Stimulated activated naive CD8-positive, alpha-beta T cell treated with anti-CD3 and anti-CD28 coated beads, Interleukin-15, Interleukin-2, amounts not matched to agents 100 ng/mL and 50 ng/mL, for 24 hours (primary cell): ENCODE results near the gene SENP7.
"Not testable (repeated sequence)": the region's sequence is repeated elsewhere in the genome, so short reads cannot be mapped to it uniquely, and the experiment has no call there.

Experiments
- H3K27ac Mint-ChIP-seq: one replicate; pipeline ENCODE4 v1.8.0; 2021; ENCODE audit warnings: mild to moderate bottlenecking, mixed read lengths
- H3K27me3 Mint-ChIP-seq: one replicate; pipeline ENCODE4 v1.8.0; 2021; ENCODE audit warnings: mixed read lengths
- H3K36me3 Mint-ChIP-seq: one replicate; pipeline ENCODE4 v1.8.0; 2021; ENCODE audit warnings: low read depth, mixed read lengths
- H3K4me1 Mint-ChIP-seq: one replicate; pipeline ENCODE4 v1.8.0; 2021; ENCODE audit warnings: low read depth, mixed read lengths
- H3K4me3 Mint-ChIP-seq: one replicate; pipeline ENCODE4 v1.8.0; 2021; ENCODE audit warnings: mild to moderate bottlenecking, mixed read lengths
- H3K9me3 Mint-ChIP-seq: one replicate; pipeline ENCODE4 v1.8.0; 2021; ENCODE audit warnings: mixed read lengths

Gene SENP7

DNA sequence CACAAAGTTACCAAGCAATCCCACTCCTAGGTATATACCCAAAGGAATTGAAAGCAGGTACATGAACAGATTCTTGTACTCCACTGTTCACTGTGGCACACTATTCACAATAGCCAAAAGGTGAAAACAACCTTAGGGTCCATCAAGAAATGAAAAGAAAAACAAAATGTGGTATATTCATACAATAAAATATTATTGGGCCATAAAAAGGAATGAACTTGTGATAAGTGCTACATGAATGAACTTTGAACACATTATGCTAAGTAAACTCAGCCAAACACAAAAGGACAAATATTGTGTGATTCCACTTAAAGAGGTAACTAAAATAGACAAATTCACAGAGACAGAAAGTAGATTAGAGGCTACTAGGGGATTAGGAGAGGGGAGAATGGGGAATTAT lies 137.4 kb downstream of the SENP7 start:
- Mint-ChIP-seq H3K4me1 (peaks cover 51% of the 10 kb centered on the region), H3K36me3 (peaks cover 4% of the 10 kb centered on the region), H3K27ac (no peak overlapping the region), H3K9me3 (no peaks in the 10 kb centered on the region), H3K4me3 (no peak overlapping the region), H3K27me3 (no peaks in the 10 kb centered on the region)

DNA sequence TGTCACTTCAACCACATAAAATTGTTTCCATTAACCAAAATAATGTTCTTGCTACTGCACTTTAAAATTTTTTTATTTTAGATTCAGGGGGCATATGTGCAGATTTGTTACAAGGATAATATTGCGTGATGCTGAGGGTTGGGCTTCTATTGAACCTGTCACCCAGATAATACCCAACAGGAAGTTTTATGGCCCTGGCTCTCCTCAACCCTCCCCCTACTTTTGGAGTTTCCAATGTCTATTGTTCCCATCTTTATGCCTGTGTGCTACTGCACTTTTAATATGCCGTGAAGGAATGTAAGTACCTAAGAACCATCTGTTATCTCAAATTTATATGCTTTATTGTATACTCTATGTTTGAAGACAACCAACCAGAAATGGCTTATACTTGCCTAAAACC lies 150.6 kb downstream of the SENP7 start:
- Mint-ChIP-seq H3K4me1 (no peaks in the 10 kb centered on the region), H3K9me3 (peaks cover 6% of the 10 kb centered on the region), H3K4me3 (no peak overlapping the region), H3K27me3 (no peaks in the 10 kb centered on the region), H3K36me3 (peaks cover 54% of the 10 kb centered on the region), H3K27ac (no peak overlapping the region)

DNA sequence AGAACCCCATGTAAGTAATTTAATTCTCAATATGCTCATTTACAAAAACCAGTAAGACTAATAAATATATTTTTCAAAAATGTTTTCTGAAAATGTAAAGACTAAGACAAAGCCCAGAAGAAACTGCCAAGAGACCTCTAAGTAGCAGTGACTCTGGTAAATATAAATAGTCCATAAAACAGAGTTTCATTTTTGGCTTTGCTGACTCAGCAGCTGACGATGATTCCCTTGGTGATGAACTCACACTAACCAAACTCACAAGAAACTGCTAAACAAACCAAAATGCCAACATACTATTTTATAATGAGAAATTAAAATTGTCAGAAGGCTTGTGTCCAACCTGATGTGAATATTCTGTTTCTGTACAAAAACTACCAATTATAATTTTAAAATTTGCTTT lies 161.2 kb downstream of the SENP7 start:
- Mint-ChIP-seq H3K27me3 (no peaks in the 10 kb centered on the region), H3K4me1 (no peaks in the 10 kb centered on the region), H3K4me3 (no peak overlapping the region), H3K9me3 (no peaks in the 10 kb centered on the region), H3K36me3 (peaks cover 21% of the 10 kb centered on the region), H3K27ac (no peak overlapping the region)

DNA sequence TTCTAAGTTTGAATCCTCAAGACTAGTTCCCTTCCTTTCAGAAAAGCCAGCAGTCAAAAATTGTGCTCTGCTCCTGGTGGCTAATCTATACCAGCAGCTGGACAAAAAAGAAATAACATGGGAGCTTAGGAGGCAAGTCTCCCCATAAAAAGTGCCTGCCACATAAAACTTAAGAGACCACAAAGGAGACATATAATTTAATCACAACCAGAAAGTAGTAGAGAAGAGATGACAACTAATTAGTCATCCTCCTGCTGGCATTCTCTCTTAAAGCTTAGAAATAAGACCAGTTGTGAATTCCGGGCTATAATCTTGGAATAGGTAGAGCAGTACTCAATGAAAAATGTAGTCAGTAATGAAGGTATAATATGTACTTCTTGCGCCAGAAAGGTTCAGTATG lies 172.4 kb downstream of the SENP7 start:
- no peak overlapping the region for H3K27ac Mint-ChIP-seq
- no peaks in the 10 kb centered on the region for H3K9me3 Mint-ChIP-seq
- H3K4me1 Mint-ChIP-seq = no peaks in the 10 kb centered on the region
- H3K27me3 Mint-ChIP-seq = no peaks in the 10 kb centered on the region
- H3K4me3 Mint-ChIP-seq = no peak overlapping the region
- peaks cover 42% of the 10 kb centered on the region for H3K36me3 Mint-ChIP-seq

DNA sequence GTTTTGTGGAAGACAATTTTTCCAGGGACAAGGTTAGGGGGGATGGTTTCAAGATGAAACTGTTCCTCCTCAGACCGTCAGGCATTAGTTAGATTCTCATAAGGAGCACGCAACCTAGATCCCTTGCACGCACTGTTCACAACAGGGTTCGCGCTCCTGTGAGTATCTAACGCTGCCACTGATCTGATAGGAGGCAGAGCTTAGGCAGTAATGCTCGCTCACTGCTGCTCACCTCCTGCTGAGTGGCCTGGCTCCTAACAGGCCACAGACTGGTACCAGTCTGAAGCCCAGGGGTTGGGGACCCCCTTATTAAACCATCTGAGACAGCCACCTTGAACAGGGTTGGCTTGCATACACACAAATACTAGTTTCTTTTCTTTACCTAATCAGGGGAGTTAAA lies 179.1 kb downstream of the SENP7 start:
- Mint-ChIP-seq H3K36me3 (peaks cover 24% of the 10 kb centered on the region), H3K27me3 (no peaks in the 10 kb centered on the region), H3K9me3 (no peaks in the 10 kb centered on the region), H3K4me3 (no peak overlapping the region), H3K27ac (no peak overlapping the region), H3K4me1 (no peaks in the 10 kb centered on the region)

DNA sequence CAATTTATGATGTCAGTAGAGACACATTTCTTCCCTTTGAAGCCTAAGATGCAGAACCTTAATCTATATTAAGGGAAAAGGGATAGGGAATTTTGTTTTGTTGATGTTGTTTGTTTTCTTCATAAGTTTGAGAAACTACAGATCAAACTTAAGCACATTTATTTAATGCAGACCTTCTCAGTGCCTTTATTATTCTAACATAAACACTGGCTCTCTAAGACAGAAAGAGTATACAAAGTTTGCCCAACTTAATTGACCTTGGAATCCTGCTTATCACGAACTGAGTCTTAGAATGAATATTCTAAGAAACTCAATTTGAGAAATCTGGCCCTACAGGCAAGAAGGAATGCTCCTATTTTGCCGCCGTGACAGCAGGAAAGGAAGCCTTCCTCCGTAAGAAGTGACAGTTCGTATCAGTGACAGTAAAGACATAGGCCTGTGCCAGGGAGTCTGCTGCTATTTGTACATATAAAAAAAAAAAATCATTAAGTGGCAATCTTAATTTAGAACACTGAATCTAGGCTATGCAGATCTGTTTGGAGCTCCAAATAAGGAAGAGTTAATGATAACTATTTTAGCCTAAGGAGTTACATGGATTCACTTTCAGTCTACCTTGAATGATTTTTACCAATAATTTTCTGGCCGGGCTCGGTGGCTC lies 183.9 kb downstream of the SENP7 start:
- Mint-ChIP-seq H3K9me3 (no peaks in the 10 kb centered on the region), H3K4me1 (peaks cover 6% of the 10 kb centered on the region), H3K36me3 (peaks cover 28% of the 10 kb centered on the region), H3K27ac (no peak overlapping the region), H3K4me3 (no peak overlapping the region), H3K27me3 (no peaks in the 10 kb centered on the region)

DNA sequence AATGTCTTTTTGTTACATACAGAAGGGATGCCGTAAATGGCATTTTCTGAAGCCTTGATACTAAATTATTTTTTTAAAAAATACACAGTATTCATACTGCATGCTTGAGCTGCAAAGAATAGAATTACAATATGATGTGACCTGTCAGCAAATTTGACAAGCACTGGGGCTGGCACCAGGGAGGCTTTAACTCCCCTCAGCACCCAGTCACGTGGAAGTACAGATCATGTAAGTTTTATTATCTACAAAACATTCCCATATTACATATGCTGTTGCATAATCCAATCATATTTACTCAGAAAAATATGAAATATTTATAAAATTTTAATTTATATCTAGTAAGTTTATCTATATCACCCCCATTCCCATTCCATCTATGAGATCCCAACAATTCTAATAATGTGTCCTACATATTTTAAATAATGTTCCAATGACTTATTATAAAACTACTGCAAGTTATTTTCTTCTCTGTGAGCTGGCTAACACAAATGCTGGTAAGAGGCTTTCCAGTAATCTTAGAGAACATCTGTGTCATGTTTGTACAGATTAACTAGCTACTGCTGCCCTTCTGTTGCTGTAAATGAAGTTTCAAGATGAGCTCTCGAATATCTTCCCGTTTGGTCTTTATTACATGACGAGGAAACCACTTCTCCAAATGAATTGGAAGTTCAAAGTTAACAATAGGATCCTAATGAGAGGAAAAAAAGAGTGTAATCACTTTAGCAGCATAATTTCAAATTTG lies 187.4 kb downstream of the SENP7 start:
- Mint-ChIP-seq H3K4me3 (no peak overlapping the region), H3K27ac (no peak overlapping the region), H3K9me3 (no peaks in the 10 kb centered on the region), H3K36me3 (peaks cover 24% of the 10 kb centered on the region), H3K27me3 (no peaks in the 10 kb centered on the region), H3K4me1 (peaks cover 6% of the 10 kb centered on the region)

DNA sequence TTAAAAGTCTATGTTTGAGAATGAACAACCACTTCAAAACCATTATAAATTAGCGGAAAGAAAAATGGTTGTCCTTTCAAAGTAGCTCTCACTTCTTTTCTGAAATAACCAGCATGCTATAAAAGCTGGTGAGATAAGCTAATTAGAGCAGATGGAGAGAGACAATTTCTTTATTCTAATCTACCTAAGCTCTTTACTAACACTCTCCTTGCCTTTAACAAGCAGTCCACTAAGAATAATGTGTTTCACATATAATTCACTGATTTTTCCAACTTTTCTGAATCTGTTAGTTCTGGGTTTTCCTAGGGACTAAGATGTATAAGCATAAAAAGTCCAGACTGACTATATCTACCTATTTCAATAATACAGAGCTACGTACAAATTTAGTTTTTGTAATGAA lies 192.5 kb downstream of the SENP7 start, which contains the start of gene IMPG2:
Gene IMPG2, minus strand, starts transcription at position 101 of the 400 bp plus-strand sequence. CDS start 203 bp downstream, outside the sequence.
- Mint-ChIP-seq H3K9me3 (no peaks in the 10 kb centered on the region), H3K27me3 (no peaks in the 10 kb centered on the region), H3K36me3 (peaks cover 2% of the 10 kb centered on the region), H3K27ac (no peak within 1 kb of the TSS), H3K4me3 (no peak within 1 kb of the TSS), H3K4me1 (no peaks in the 10 kb centered on the region)

DNA sequence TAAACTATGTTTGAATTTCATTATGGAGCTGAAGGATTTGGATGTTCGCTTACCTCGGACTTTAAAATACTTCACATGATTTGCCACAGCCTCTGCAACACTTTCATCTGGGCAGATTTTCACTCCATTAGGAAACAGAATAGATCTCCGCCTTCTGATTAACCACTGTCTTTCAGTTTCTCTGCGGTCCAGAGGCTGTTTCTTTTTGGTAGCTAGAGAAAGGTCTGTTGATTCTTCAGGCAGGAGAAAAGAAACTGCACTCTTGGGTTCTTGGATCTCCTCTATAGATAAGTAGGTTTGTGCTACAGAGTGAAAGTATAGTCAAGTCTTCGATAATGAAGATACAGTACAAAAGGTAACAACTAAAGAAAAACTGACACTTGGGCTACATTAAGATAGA lies 193.5 kb downstream of the SENP7 start:
- no peak overlapping the region for H3K4me3 Mint-ChIP-seq
- no peak overlapping the region for H3K27ac Mint-ChIP-seq
- H3K4me1 Mint-ChIP-seq = no peaks in the 10 kb centered on the region
- H3K36me3 Mint-ChIP-seq = peaks cover 3% of the 10 kb centered on the region
- no peaks in the 10 kb centered on the region for H3K9me3 Mint-ChIP-seq
- no peaks in the 10 kb centered on the region for H3K27me3 Mint-ChIP-seq

DNA sequence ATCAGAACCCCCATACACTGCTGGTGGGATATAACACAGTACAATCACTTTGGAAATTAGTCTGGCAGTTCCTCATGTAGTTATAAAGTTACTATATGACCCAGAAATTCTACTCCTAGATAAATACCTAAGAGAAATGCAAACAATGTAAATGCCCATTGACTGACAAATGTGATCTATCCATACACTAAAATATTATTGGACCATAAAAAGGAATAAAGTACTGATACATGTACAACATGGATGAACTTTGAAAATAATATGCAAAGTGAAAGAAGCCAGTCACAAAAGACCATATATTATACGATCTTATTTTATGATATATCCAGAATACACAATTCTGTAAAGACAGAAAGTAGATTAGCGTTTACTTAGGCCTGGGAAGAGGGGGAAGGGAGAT lies 200.5 kb downstream of the SENP7 start:
- no peaks in the 10 kb centered on the region for H3K27me3 Mint-ChIP-seq
- peaks cover 18% of the 10 kb centered on the region for H3K9me3 Mint-ChIP-seq
- no peaks in the 10 kb centered on the region for H3K4me1 Mint-ChIP-seq
- no peak overlapping the region for H3K4me3 Mint-ChIP-seq
- H3K36me3 Mint-ChIP-seq = peaks cover 26% of the 10 kb centered on the region
- H3K27ac Mint-ChIP-seq = no peak overlapping the region

DNA sequence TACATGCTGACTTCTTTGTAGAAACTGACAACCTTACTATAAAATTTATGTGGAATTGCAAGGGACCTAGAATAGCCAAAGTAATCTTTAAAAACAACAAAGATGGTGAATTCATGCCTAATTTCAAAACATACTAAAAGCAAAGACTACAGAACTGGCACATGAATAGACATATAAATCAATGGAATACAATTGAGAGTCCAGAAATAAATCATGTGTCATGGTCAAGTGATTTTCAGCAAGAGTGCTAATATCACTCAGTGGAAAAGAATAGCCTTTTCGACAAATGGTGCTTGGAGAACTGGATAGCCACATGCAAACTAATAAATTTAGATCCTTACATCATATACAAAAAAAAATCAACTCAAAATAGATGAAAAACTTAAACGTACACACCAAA lies 201.3 kb downstream of the SENP7 start:
- peaks cover 22% of the 10 kb centered on the region for H3K9me3 Mint-ChIP-seq
- peaks cover 30% of the 10 kb centered on the region for H3K36me3 Mint-ChIP-seq
- H3K27me3 Mint-ChIP-seq = no peaks in the 10 kb centered on the region
- H3K27ac Mint-ChIP-seq = no peak overlapping the region
- no peak overlapping the region for H3K4me3 Mint-ChIP-seq
- no peaks in the 10 kb centered on the region for H3K4me1 Mint-ChIP-seq

DNA sequence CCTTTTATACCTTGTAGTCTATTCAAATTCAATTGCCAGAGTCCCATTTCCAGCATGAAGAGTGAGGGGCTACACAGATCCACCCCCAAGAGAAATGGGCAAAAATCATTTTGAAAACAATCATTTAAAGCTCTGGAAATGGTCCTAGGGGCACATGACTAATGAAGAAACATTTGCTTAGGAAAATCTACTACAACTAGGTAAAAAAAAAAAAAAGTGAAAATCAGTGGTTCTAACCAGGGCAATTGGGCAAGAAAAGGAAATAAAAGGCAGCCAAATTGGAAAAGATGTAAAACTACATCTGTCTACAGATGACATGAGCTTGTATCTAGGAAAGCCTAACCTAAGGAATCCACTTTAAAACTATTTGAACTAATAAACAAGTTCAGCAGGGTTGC lies 202.0 kb downstream of the SENP7 start:
- Mint-ChIP-seq H3K27ac (no peak overlapping the region), H3K4me1 (no peaks in the 10 kb centered on the region), H3K4me3 (no peak overlapping the region), H3K27me3 (no peaks in the 10 kb centered on the region), H3K9me3 (peaks cover 22% of the 10 kb centered on the region), H3K36me3 (peaks cover 30% of the 10 kb centered on the region)

DNA sequence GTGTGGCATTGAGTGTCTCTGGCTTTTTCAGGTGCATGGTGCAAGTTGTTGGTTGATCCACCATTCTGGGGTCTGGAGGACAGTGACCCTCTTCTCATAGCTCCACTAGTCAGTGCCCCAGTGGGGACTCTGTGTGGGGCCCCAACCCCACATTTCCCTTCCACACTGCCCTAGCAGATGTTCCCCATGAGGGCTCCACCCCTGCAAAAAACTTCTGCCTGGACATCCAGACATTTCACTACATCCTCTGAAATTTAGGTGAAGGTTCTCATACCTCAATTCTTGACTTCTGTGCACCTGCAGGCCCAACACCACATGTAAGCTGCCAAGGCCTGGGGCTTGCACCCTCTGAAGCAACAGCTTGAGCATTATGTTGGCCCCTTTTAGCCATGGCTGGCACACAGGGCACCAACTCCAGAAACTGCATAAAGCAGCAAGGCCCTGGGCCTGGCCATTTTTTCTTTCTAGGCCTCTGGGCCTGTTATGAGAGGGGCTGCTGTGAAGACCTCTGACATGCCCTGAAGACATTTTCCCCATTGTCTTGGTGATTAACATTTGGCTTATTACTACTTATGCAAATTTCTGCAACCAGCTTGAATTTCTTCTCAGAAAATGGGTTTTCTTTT lies 204.8 kb downstream of the SENP7 start:
- peaks cover 22% of the 10 kb centered on the region for H3K9me3 Mint-ChIP-seq
- not testable (repeated sequence) for H3K4me3 Mint-ChIP-seq, H3K27ac Mint-ChIP-seq, H3K27me3 Mint-ChIP-seq, H3K4me1 Mint-ChIP-seq
- peaks cover 27% of the 10 kb centered on the region for H3K36me3 Mint-ChIP-seq

DNA sequence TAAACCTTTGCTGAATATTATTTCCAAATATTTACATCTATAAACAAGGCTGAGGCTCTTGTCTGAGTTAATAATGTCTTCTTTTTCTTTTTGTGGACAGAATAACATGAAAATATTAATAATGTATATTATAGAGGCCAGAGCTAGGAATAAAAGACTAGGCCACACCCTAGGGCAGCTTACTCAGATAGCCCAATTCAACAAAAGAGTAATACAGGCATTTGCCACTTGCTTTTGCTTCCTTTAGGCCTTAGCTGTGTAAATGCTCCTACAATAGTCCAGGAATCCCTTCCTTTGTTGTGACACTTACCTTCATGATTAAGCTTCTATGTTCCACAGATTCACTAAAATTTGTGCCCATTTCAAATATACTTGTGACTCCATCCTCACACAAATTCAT lies 209.2 kb downstream of the SENP7 start:
- peaks cover 22% of the 10 kb centered on the region for H3K9me3 Mint-ChIP-seq
- H3K36me3 Mint-ChIP-seq = peaks cover 11% of the 10 kb centered on the region
- no peak overlapping the region for H3K4me3 Mint-ChIP-seq
- H3K4me1 Mint-ChIP-seq = no peaks in the 10 kb centered on the region
- H3K27ac Mint-ChIP-seq = no peak overlapping the region
- no peaks in the 10 kb centered on the region for H3K27me3 Mint-ChIP-seq

DNA sequence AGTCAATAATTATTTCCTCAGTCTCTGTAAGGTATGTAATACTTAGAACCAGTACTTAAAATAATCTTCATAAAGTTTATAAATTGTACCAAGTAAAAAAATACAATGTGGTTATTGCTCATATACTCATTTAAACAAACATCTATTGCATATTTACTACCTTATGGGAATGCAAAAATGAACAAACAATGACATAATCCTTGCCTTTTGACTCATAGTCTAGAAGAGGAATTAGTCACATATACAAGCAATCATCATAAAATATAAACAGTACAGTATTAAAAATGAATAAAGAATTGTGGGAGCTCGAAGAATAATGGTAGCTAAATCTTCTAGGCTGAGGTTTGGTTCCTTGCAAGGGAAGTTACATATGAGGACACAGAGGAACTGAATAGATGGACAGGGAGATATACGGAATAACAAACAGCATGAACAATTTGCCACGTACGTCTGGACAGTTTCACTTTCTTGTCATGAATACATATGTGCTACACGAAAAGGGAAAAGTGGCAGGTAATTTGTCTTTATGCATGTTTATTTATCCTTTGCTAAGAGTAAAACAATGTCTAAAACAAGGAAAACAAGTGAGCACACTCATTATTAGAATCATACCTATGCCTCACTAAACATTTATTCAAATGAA lies 209.8 kb downstream of the SENP7 start:
- peaks cover 22% of the 10 kb centered on the region for H3K9me3 Mint-ChIP-seq
- no peak overlapping the region for H3K27ac Mint-ChIP-seq
- peaks cover 7% of the 10 kb centered on the region for H3K36me3 Mint-ChIP-seq
- H3K4me1 Mint-ChIP-seq = no peaks in the 10 kb centered on the region
- H3K4me3 Mint-ChIP-seq = no peak overlapping the region
- no peaks in the 10 kb centered on the region for H3K27me3 Mint-ChIP-seq
